Eye (tissue), 1 donor: ENCODE data around the gene ABLIM2.

Source experiments
- DNase-seq: peaks from one replicate; pipeline ENCODE4 v3.0.0-alpha.2; 2015

The ABLIM2 gene

DNA sequence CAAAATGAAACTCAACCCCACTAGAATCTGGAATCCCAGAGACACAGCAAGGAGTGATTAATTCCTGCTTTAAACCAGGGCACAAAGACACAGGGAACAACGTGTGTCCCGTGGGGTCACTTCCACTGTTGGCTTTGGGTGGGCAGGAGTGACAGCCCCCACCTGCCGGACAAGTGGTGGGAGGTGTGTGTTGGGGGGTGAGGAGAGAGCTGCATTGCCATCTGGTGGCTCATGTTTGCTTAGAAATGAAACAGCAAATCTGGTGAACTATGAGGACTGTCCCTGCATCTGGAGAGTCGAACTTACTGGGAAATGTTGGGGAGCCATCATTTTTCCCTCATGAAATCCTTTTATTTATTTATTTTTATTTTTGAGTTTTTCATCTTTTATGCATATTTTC is 143.1 kb downstream of the ABLIM2 start:
- peak; percentile 45 for DNase-seq

DNA sequence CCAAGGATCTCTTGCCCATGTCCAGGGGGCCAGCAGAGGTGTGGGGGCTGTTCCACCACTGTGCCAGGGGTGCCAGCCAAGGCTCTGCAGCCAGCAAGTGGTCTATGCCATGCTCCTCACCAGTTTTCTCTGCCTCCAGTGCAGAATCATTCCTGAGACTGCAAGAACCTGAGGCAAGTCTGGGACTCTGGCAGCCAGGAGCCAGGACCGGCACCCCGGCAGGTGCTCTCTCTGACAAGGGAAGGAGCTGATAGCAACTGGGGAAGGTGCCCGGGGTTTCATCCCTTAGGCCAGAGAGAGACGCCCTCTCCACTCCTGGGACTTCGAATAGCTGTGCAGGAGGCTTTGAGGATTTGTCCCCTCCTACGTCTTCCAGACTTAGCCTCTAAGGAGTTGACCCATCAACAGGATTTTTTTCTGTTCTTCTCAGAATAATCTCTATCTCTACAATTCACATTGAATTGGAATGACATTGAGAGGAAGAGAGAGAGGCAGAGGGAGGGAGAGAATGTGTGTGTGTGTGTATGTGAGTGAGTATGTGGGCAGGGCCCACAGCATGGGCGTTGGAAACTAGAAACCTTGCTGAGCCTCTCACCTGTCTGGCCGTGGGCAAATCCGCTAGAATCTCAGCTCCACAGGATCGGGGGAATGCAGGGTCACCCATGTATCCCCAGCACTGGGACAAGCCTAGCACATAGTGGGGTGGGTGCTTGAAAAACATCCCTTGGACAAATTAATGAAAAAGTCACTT is 144.5 kb downstream of the ABLIM2 start:
- DNase-seq, result no peak

DNA sequence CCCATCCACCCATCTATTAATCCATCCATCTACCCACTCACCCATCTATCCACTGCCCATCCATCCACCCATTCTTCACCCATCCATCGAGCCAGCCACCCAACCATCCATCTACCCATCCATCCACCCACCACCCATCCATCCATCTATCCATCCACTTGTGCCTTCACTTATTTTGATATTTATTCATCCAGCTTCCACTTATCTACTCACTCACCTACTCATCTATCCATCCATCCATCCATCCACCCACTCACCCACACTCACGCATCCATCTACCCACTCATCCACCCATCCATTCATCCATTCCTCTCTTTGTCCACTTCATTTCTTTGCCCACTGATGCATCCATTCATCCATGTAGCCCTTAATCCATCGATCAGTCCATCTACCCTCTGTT is 146.1 kb downstream of the ABLIM2 start:
- no peak for DNase-seq

DNA sequence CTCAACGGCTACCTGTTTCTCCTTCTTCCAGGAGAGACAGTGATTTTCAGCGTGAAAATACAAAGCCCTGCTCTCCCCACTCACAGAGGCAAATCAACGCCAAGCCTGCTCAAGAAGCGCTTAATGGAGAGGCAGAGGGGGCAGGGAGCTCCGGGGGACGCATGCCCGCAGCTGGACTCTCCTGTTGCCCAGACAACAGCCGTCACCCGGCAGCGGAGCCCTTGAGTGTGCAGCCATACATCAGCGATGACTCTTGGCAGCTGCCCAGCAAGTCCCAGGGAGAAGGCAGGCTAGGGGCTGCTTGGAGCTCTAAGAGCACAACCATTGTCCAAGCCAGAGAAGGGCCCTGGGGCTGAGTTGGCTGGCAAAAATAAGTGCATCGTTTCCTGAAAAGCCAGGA is 148.0 kb downstream of the ABLIM2 start:
- DNase-seq, result peak; percentile 97

DNA sequence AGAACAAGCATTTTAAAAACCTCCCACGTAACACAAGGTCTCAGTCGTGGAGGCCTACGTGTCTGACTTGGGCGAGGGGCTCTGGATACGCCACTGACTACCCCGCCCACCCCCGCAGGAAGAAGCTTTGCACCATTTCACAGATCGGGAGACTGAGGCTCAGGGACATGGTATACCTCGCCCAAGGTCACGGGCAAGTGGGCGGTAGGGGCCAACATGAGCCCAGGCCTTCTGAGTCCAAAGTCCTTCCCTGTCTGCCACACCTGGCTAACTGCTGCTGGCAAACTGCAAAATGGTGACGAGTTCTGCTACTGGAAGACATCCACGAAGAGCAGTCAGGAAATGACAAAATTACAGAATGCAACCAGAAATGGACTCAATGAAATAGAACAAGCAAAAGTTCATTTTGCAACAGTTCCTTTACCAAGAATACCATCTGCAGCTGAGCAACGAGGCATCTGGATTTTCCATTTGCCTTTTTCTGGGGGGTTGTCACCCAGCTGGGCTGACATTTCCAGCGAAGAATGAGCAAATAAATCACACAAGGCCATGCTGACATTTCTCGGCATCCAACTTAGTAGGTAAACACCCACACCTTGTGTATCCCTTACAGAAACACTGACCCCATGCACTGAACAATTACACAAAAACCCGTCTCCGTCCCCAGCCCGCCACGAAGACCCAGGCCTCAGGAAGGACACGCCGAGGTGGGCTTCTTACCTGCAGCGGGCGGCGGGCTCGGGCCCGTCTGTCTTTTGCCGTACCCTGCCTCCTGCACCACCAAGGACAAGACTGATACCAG is 148.7 kb downstream of the ABLIM2 start:
- DNase-seq, result peak; percentile 51

DNA sequence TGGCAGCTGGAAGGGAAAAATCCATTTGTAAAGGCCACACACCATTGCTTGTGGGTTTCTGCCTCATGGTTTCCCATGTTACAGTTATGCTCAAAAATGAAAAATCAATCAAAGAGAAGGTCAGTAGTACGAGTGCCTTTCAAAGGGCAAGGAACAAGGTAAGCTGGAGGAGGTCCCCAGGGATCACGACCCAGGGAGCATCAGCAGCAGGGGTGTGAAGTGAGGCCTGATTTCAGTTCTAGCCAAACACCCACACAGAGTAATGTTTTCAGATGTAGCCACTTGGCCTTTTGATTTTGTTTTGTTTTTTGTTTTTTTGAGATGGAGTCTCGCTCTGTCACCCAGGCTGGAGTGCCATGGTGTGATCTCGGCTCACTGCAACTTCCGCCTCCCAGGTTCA is 149.5 kb downstream of the ABLIM2 start:
- DNase-seq, result no peak

DNA sequence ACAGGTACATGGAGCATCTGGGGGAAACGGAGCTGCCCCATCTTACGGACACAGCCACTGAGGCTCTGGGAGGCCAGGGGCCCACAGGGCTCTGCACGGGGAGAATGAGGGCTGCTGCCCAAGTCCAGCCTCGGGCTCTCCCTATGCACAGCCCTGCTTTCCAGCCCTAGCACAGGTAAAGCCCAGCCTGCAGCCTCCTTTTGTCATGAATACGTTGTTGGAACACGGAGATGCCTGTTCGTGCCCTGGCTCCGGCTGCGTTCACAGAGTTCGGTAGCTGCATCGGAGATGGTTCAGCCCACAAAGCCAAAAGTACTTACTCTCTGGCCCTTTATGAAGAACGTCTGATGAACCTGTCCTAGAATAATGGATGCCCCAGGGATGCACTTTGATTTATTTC is 150.2 kb downstream of the ABLIM2 start:
- no peak for DNase-seq

DNA sequence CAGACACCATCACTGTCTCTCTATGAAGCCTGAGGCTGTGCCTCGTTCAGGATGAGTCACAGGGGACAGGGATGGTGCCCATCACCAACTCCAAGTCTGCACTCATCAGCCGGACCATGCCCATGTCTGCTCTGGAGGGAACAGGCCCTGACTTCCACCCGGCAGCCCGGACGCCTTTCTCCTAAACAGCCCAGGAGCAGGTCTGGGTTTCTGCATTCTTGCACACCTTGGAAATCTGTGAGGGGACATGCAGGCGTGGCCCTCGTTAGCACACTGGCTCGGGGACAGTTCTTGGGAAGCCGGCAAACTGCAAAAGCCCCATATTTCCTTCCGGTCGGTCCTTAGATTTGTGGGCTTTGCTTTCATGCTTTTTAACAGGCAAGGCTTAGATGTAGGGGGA is 151.0 kb downstream of the ABLIM2 start:
- DNase-seq, result no peak

DNA sequence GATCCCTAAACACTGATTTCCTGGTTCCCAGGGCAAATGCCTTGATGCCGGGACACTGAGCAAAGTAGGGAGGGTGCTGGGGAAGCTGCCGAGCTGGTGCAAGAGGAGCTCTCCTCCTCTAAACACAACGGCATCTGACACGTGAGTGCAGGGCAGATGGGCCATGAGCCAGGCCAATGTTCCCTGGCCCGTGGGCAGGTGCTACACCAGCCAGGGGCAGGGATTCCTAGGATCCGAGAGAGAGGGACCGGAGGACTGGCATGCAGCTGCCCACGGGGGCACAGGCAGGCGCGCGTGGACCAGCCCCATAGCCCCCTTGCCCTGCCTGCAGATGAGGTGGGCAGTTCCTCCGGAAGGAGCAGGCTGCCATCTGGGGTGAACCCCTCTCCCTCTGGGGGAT is 152.1 kb downstream of the ABLIM2 start:
- DNase-seq, result no peak

DNA sequence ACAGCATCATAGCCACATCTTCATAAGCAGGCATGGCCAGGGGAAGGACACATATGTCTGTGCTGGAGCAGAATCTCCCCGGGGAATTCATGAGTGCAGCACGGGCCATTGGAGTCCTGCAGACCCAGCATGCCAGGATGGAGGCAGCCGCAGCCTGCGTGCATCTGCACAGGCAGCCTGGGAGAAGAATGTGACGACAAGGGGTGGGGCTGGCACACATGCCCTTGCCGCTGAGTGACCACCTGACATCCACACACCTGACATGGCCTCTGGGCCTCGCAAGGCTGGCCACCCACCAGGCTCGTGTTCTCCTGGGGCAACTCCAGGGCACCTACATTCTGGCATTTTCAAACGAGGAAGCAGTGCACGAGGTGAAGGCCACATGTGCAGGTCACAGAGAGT is 152.8 kb downstream of the ABLIM2 start:
- peak; percentile 77 for DNase-seq

DNA sequence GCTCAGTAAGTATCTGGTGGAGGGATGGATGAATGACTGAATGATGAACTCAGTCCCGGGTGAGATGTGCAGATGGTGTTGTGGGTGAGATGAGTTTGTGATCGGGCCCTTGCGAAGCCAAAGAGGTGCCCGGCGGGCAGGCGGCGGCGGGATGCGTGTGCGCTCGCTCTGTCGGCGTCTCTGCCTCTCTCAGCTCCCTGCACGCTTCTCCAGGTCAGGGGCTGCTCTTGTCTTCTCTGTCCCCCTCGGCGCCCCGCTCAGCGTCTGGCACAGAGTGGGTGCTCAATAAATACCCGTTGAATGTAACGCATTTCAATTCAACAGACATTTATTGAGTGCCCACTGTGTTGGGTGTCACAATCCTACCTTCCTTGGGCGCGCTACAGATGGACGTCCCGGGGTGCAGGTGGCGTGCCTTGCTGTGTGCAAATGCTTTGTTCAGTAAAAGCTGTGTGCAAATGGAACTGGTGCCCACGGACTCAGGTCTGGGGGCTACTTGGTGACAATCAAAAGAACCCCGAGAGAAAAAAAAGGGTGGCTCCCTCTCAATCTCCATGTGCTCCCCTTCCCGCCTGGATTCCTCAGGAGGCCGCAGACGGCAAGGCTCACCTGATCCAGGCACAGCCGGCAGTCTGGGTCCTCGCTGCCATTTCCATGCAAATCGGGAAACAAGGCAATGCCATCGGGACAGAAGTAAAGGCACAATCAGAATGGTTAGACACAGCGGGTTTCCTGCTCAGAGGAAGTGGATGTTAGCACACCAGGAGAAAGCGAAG is 153.4 kb downstream of the ABLIM2 start:
- DNase-seq, result no peak

DNA sequence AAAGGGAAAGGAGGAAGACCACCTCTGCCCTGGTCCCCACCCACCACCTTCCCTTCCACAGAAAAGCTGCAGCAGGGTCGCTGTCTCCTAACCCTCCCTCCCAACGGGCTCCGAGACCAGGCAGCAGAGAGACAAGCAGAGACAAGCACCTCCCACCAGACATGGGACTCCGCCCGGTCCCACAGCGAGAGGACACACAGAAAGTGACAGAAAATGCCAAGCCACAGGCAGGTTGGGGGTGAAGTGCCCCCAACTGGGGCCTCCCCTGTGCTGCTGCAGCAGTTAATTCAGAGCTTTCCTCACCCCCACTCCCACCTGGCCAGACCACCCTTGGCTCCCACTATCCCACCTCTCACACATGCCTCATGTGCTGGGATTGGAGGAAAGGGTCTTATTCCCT is 154.5 kb downstream of the ABLIM2 start:
- DNase-seq, result no peak

DNA sequence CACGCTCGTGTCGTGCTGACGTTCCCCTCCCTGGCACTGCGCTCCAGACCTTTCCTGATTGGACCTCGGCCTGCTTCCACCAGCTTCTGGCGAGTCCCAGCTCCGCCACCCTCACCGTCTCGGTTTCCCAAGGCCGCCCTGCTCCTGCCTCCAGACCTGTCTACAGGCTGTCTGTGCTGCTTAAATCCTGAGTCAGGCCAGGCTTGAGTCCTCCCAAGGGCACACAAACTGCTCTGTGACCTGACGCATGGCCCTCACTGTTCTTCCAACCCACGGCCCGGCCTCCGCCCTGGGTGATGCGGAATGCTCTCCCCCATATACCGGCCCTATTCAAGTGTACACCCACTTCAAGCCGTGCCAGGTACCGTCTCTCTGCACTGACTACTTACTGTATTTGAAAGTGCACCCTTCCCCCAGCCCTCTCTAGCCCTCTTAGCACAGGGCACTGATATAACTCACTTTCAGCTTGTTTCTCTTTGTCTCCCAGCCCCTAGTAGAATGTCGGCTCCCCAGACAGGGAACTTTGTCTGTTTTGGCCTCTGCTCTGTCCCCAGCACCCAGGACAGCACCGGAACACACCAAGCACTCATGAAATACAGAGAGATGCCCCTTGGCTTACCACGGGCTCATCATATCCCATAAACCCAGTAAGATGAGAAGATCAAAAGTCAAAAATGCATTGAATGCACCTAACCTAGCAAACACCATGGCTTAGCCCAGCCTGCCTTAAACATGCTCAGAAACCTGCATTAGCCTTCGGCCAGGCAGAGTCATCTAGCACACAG is 155.9 kb downstream of the ABLIM2 start:
- no peak for DNase-seq

DNA sequence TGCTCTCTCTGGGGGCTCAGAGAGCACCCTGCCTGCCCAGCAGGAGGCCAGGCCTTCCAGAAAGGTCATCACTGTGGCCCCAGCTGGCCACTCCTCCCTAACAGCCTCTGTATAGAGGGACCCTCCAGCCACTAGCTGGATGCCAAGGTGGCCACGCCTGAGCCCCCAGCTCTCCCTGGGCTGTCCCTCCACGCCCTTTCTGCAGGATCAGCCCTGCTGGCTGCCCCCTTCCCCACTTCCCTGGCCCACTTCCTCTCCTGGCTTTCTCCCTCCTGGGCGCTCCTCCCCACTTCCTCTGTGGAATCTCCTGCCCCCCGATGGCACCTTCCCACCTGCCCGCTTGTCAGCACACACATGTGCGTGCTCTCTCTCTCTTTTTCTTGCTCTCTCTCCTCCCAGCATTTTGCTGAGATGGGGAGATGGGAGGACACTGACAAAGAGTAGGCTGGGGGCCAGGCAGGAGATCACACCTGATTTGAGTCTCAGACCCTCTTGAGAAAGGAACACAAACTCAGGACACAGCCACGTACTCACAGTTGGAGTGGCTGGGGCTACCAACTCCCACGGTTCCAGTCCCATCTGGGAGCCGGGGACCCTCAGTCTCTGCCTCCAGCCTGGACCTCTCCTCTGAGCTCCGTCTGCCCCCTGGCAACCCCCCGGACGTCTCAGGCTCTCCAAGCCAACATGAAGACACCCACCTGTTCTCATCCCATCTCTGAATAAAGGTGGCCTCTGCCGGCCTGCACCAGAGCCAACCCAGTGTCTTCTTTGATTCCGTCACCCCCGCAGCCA is 156.9 kb downstream of the ABLIM2 start:
- no peak for DNase-seq

DNA sequence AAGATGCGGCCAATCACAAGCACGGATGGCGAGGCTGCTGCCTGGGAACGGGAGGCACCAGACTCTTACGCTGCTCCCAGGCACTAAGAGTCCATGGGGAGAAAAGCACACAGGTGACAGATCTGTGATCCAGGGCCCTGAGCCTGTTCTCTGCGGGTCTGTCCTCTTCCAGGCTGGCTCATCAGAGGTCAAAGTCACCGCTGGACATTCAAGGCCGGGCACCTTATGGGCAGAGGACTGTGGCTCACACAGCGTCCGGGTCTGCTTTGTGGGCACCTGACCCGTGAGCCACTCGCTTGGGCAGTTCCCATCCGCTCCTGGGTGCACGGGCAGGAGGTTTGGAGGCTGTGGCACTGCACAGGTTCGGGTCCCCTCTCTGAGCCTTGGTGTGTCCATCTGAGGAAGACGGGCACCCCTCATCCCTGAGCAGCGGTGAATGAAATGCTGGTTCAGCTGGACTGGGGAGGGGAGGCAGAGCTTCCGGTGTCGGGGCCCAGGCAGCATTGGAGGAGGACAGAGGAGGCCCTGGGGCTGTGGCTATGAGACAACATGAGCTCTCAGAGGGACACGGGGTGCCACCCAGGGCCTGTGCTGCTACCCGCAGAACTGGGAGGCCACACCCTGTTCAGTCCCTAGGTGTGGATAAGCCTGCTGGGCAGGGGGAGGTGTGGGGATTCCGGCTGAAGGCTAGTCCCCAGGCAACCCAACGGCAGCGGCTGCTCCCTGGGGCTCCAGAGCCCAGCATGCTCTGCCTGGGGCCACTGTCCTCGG is 157.7 kb downstream of the ABLIM2 start:
- no peak for DNase-seq

DNA sequence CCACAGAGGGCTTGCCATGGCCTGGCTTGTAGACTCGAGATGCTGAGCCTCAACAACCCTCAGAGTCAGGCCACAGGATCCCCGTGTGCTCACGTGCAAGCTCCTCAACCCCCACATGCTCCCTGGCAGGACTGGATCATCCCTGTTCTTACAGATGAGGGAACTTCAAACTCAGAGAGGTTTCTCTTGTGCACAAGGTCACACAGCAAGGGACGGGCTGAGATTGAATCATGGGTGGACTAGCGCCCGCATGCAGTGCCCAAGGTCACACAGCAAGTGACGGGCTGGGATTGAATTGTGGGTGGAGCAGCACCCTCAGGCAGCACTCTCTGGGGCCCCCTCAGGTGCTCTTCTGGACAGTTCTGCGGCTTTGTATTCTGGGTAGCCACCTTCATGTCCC is 158.4 kb downstream of the ABLIM2 start:
- no peak for DNase-seq

DNA sequence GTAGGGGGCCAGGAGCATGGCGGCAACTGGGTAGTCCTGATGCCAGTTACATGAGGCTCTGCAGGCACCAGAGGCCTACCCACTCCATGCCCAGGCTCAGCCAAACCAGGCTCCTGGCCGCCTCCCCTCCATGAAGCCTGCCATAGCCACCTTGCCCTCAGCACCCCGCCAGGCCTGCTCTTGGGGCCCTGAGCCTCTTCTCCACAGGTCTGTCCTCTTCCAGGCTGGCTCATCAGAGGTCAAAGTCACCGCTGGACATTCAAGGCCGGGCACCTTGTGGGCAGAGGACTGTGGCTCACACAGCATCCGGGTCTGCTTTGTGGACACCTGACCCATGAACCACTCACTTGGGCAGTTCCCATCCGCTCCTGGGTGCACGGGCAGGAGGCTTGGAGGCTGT is 158.9 kb downstream of the ABLIM2 start:
- DNase-seq, result no peak

DNA sequence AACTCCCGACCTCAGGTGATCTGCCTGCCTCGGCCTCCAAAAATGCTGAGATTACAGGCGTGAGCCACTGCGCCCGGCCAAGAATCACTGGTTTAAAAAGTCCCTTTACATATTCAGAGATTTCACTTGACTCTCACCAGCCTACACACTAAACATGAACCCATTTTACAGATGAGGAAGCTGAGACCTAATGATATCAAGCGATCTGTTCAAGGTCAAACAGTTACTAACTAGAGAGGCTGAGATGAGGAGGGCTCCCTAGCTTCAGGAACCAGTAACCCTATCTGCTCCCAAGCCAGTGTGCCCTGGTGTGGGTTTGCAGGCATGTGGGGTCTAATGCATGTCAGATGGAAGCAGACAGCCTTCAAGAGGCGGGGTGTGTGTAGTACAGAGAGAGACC is 159.3 kb downstream of the ABLIM2 start:
- DNase-seq, result no peak

DNA sequence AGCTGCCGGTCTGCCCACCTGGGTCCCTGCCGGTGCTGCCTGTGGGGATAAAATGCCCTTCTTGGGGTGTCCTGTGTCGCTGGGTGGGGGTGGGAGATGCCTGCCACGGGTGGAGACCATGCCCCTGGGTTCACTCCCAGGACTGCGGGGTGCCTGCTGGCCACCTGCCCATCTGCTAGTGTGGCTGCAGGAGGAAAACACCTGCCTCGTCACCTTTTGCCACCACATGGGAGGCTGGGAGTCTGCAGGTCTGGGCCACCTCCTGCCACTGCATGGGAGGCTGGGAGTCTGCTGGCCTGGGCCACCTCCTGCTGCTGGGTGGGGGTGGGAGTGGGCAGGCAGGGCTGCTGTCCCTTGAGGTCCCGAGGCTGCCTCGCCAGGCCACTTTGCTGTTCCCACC is 160.2 kb downstream of the ABLIM2 start:
- no peak for DNase-seq

DNA sequence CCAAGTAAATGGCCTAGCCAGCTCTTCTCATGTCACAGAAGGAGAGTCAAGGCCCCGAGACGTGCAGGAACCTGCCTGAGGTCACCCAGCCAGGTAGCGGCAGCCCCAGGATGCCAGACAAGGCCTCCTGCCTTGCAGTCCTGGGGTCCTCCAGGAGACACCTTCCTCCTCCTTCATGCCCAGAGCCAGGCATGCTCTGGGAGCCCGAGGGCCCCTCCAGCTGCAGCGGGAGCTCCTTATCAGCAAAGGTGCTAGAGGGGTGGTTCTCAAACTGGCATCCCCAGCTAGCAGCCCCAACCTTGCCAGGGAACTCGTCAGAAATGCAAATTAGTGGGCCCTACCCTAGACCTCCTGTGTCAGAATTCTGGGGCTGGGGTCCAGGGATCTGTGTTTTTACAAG is 162.7 kb downstream of the ABLIM2 start:
- no peak for DNase-seq

DNA sequence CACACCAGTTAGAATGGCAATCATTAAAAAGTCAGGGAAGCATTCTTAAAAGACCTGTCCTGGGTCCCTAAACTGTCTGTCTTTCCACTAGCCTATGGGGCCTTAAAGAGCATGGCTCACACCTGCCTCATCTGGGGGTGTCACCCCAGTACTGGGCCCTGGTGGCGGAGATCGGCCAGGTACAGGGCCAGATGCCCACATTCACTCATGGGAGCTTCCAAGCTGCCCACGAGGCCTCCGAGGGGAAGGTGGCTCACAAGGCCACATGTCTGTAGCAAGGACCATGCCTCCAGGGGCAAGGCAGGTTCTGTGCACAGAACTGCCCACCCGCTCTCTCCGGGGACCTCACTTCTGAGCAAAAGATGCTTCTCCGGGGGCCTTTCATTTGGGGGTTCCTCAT is 163.5 kb downstream of the ABLIM2 start:
- DNase-seq, result no peak
